ENCODE data around the gene F2RL2. TPM values are rescaled to one million over a fixed set of nuclear protein-coding genes. Genes with fewer than 3 reads are reported as not detected.

The F2RL2 gene
- polyA plus RNA-seq, 3 donors = 0.14 TPM; not detected in 2

DNA sequence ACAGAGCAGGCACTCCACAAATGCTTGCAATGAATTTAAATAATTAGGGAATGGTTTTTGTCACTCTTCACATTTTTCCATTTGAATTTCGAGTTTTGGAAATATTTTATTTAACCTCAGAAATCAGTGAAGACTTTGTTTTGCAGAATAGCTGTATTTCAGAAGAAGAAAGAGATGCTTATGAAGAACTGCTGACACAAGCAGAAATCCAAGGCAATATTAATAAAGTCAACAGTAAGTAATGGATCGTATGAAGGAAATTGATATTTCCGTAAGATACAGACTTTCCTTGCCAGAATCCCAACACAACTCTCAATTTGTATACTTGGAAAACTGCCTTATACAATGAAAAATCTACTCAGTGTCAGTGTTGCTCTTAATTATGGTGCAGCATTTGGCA lies 30.5 kb downstream of the F2RL2 start:
- Histone ChIP-seq H3K27me3 (ENCODE audit: control insufficient read depth in 2 of 2, insufficient read depth in 2 of 2, low read length in 2 of 2) (no peaks in the 10 kb centered on the region), H4K20me1 (ENCODE audit: insufficient read depth, low read length) (peaks cover 7% of the 10 kb centered on the region), H3K4me1 (ENCODE audit: control insufficient read depth in 1 of 2, insufficient read depth in 2 of 2, low read length in 2 of 2) (no peaks in the 10 kb centered on the region), H3K9me3 (replicated peaks in 1 of 2; ENCODE audit: control insufficient read depth in 1 of 2, insufficient read depth in 1 of 2, low read length in 2 of 2) (no peaks in the 10 kb centered on the region), H3K36me3 (replicated peaks in 1 of 2; ENCODE audit: control insufficient read depth in 1 of 2, insufficient read depth in 2 of 2, low read length in 2 of 2) (peaks cover 81 to 97% of the 10 kb centered on the region in 2 donors), H3K79me2 (ENCODE audit: insufficient read depth, low read length) (no peaks in the 10 kb centered on the region), H3K9ac (ENCODE audit: insufficient read depth, low read length, poor library complexity, severe bottlenecking) (no peak overlapping the region), H3K4me2 (replicated peaks; ENCODE audit: extremely low read depth, low read length, poor library complexity, severe bottlenecking) (no peak overlapping the region), H2AFZ (ENCODE audit: insufficient read depth, low read depth, low read length, poor library complexity, severe bottlenecking) (no peak overlapping the region), H3K4me3 (replicated peaks in 1 of 3; ENCODE audit: low read depth in 2 of 3, low read length in 3 of 3) (no peak overlapping the region), H3K27ac (ENCODE audit: low read depth in 1 of 2, low read length in 2 of 2) (no peak overlapping the region)
- no peak for DNase-seq
- Mint-ChIP-seq H3K36me3 (peaks cover 69 to 88% of the 10 kb centered on the region in 2 donors), H3K27ac (no peak overlapping the region), H3K27me3 (ENCODE audit: low read depth in 3 of 3) (no peaks in the 10 kb centered on the region), H3K4me1 (no peaks in the 10 kb centered on the region), H3K4me3 (no peak overlapping the region), H3K9me3 (no peaks in the 10 kb centered on the region)
- TF ChIP-seq, protein P1, sequence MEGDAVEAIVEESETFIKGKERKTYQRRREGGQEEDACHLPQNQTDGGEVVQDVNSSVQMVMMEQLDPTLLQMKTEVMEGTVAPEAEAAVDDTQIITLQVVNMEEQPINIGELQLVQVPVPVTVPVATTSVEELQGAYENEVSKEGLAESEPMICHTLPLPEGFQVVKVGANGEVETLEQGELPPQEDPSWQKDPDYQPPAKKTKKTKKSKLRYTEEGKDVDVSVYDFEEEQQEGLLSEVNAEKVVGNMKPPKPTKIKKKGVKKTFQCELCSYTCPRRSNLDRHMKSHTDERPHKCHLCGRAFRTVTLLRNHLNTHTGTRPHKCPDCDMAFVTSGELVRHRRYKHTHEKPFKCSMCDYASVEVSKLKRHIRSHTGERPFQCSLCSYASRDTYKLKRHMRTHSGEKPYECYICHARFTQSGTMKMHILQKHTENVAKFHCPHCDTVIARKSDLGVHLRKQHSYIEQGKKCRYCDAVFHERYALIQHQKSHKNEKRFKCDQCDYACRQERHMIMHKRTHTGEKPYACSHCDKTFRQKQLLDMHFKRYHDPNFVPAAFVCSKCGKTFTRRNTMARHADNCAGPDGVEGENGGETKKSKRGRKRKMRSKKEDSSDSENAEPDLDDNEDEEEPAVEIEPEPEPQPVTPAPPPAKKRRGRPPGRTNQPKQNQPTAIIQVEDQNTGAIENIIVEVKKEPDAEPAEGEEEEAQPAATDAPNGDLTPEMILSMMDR (IDR thresholded peaks at IDR 0.05) = no peak
- no CpG with 5 or more reads among the region's 3 CpGs for WGBS (ENCODE audit: insufficient coverage)
- intact Hi-C loops (cut with micrococcal nuclease) = no loop called here

DNA sequence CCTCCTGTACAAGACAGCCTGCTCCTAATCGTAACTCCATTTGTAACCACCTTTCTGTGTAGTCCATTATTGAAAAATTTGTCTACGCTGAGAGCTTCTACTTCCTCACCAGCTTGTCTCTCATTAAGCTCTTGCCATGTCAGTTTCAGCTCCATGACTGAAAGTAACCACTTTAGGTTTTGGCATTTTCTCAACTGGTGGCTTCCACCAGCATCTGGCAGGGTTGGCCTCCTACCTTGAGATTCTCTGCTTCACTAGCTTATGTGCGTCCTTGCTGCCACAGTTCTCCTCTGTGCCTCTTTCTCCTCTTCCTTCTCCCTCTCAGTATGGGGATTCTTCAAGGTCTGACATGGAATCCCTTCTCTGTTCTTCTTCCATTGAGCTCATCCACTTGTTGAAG lies 31.8 kb downstream of the F2RL2 start:
- TF ChIP-seq, protein P1 (IDR thresholded peaks at IDR 0.05) = no peak
- 100% methylated on average over 3 of the region's 3 CpGs for WGBS (ENCODE audit: insufficient coverage)
- no peaks in the 10 kb centered on the region for H3K4me1 ChIP-seq (ENCODE audit: control insufficient read depth in 1 of 2, insufficient read depth in 2 of 2, low read length in 2 of 2)
- H3K9ac ChIP-seq (ENCODE audit: insufficient read depth, low read length, poor library complexity, severe bottlenecking) = no peak overlapping the region
- H3K36me3 ChIP-seq (replicated peaks in 1 of 2; ENCODE audit: control insufficient read depth in 1 of 2, insufficient read depth in 2 of 2, low read length in 2 of 2) = peaks cover 68 to 92% of the 10 kb centered on the region in 2 donors
- H3K27ac ChIP-seq (ENCODE audit: low read depth in 1 of 2, low read length in 2 of 2) = no peak overlapping the region
- H3K4me2 ChIP-seq (replicated peaks; ENCODE audit: extremely low read depth, low read length, poor library complexity, severe bottlenecking) = no peak overlapping the region
- no peaks in the 10 kb centered on the region for H3K9me3 ChIP-seq (replicated peaks in 1 of 2; ENCODE audit: control insufficient read depth in 1 of 2, insufficient read depth in 1 of 2, low read length in 2 of 2)
- intact Hi-C loops (cut with micrococcal nuclease) = no loop called here
- Mint-ChIP-seq H3K27me3 (ENCODE audit: low read depth in 3 of 3) (no peaks in the 10 kb centered on the region), H3K36me3 (peaks cover 59 to 80% of the 10 kb centered on the region in 2 donors), H3K27ac (peak overlapping the region in 3 of 7 donors; percentile 1 to 76 (median 6)), H3K4me1 (no peaks in the 10 kb centered on the region), H3K9me3 (no peaks in the 10 kb centered on the region), H3K4me3 (no peak overlapping the region)
- DNase-seq = no peak
- no peak overlapping the region for H3K4me3 ChIP-seq (replicated peaks in 1 of 3; ENCODE audit: low read depth in 2 of 3, low read length in 3 of 3)
- H2AFZ ChIP-seq (ENCODE audit: insufficient read depth, low read depth, low read length, poor library complexity, severe bottlenecking) = no peak overlapping the region
- peaks cover 11% of the 10 kb centered on the region for H4K20me1 ChIP-seq (ENCODE audit: insufficient read depth, low read length)
- no peaks in the 10 kb centered on the region for H3K79me2 ChIP-seq (ENCODE audit: insufficient read depth, low read length)
- H3K27me3 ChIP-seq (ENCODE audit: control insufficient read depth in 2 of 2, insufficient read depth in 2 of 2, low read length in 2 of 2) = no peaks in the 10 kb centered on the region
